ENCODE data around the gene ADGRL4. TPM values are rescaled to one million over a fixed set of nuclear protein-coding genes. Genes with fewer than 3 reads are reported as not detected.

The ADGRL4 gene
- total RNA-seq, 1 donor: 16.6 TPM

DNA sequence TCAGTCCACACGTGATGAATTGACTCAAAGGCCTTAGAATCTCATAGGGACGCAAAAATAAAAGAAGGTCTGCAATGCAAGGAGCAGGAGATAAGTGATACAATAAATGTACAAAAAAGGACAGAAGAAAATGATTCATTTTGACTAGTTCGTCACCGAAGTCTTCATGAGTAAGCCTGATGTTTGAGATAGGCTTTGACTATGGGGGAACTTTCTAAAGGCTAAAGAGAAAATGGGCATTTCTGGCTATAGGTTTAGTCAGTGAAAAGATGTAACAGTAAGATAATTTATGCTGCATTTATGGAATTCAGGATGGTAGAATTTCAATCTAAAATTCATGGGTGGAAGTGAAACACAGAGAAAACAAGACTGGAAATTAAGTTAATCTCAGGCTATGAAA is 163.0 kb downstream of the ADGRL4 start:
- peaks cover 48% of the 10 kb centered on the region for H3K4me1 ChIP-seq (ENCODE audit: insufficient read depth, low read length)
- peak overlapping the region; percentile 6 for H2AFZ ChIP-seq (ENCODE audit: low read length)
- H3K27me3 ChIP-seq (ENCODE audit: insufficient read depth, low read length): no peaks in the 10 kb centered on the region
- peak overlapping the region; percentile 9 for H3K4me3 ChIP-seq (ENCODE audit: insufficient read depth, low read length)
- peak overlapping the region; percentile 54 for H3K4me2 ChIP-seq (ENCODE audit: insufficient read depth, low read length)
- TF ChIP-seq, protein P1, sequence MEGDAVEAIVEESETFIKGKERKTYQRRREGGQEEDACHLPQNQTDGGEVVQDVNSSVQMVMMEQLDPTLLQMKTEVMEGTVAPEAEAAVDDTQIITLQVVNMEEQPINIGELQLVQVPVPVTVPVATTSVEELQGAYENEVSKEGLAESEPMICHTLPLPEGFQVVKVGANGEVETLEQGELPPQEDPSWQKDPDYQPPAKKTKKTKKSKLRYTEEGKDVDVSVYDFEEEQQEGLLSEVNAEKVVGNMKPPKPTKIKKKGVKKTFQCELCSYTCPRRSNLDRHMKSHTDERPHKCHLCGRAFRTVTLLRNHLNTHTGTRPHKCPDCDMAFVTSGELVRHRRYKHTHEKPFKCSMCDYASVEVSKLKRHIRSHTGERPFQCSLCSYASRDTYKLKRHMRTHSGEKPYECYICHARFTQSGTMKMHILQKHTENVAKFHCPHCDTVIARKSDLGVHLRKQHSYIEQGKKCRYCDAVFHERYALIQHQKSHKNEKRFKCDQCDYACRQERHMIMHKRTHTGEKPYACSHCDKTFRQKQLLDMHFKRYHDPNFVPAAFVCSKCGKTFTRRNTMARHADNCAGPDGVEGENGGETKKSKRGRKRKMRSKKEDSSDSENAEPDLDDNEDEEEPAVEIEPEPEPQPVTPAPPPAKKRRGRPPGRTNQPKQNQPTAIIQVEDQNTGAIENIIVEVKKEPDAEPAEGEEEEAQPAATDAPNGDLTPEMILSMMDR (IDR thresholded peaks at IDR 0.05; ENCODE audit: extremely low read depth, low read depth, low read length): no peak
- H3K27ac ChIP-seq (ENCODE audit: low read depth, low read length): peak overlapping the region; percentile 57
- H3K9me3 ChIP-seq (ENCODE audit: low read depth, low read length): no peaks in the 10 kb centered on the region
- DNase-seq (ENCODE audit: insufficient read length, low spot score, missing footprints): peak; percentile 18
- no peaks in the 10 kb centered on the region for H4K20me1 ChIP-seq (ENCODE audit: insufficient read depth, low read length)
- no peaks in the 10 kb centered on the region for H3K36me3 ChIP-seq (ENCODE audit: insufficient read depth, low read length)
- H3K79me2 ChIP-seq (ENCODE audit: insufficient read depth, low read length): no peaks in the 10 kb centered on the region

DNA sequence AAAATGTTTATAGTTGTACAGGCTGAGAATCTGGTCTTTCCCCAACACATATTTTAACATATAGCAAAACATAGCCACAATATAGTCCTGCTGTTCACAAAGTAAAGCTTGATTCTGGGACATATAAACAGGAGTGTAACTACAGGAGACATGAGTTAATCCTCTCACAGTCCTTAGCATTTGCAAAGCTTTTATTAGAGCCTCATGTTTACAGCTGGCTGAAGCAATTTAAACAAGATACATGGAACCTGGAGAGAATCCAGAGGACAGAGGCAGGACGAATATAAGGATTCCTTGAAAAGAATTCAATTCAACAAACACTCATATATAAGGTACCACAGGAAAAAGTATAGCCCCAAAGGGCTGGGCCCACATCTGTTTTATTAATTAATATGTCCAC is 163.4 kb downstream of the ADGRL4 start:
- no peak overlapping the region for H3K4me3 ChIP-seq (ENCODE audit: insufficient read depth, low read length)
- H3K4me1 ChIP-seq (ENCODE audit: insufficient read depth, low read length): peaks cover 48% of the 10 kb centered on the region
- no peaks in the 10 kb centered on the region for H3K36me3 ChIP-seq (ENCODE audit: insufficient read depth, low read length)
- peak overlapping the region; percentile 57 for H3K27ac ChIP-seq (ENCODE audit: low read depth, low read length)
- peak overlapping the region; percentile 6 for H2AFZ ChIP-seq (ENCODE audit: low read length)
- peak overlapping the region; percentile 54 for H3K4me2 ChIP-seq (ENCODE audit: insufficient read depth, low read length)
- no peaks in the 10 kb centered on the region for H4K20me1 ChIP-seq (ENCODE audit: insufficient read depth, low read length)
- TF ChIP-seq, protein P1 (IDR thresholded peaks at IDR 0.05; ENCODE audit: extremely low read depth, low read depth, low read length): no peak
- no peaks in the 10 kb centered on the region for H3K27me3 ChIP-seq (ENCODE audit: insufficient read depth, low read length)
- H3K79me2 ChIP-seq (ENCODE audit: insufficient read depth, low read length): no peaks in the 10 kb centered on the region
- no peaks in the 10 kb centered on the region for H3K9me3 ChIP-seq (ENCODE audit: low read depth, low read length)
- DNase-seq (ENCODE audit: insufficient read length, low spot score, missing footprints): no peak

DNA sequence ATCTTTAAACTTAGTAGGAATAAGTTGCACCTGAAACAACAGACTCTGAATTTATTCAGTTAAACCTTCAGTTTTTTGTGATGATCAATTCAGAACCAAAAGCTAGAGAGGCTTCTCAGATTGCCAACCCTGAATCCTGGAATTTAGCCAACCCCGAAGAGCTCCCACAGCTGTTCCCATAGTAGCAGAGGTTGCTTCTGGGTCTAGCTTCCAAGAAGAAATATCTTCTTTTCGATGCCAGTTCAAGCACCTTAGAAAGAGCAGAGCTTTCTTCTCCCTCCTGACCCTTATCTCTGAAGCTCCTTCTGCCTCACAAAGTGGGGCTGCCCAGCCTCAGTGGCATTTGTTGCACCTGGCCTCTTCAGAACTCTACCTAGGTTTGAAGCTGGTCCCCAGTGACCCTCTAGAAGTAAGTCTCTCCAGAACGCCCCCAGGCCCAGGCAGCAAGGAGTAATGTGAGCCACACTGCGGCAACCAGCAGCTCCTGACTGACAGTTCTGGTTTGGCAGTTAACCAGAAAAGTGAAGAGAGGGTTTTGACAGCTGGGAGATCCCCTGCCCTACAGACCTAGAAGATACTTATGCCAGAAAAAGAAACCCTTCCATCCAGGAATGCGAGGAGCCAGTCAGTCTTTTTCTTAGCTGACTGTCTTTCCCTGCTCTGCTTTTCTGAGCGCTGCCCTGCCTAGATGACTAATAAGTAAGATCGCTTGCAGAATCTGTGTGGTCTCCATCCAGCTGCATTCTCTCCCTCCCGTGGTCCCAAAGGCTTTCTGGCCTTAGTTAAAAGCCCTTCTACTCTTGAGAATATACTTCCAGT is 165.9 kb downstream of the ADGRL4 start:
- TF ChIP-seq, protein P1 (IDR thresholded peaks at IDR 0.05; ENCODE audit: extremely low read depth, low read depth, low read length): no peak

More for the DNA sequence above, 165.9 kb downstream of the ADGRL4 start:
- H3K4me2 ChIP-seq (ENCODE audit: insufficient read depth, low read length): peak overlapping the region; percentile 75
- no peaks in the 10 kb centered on the region for H4K20me1 ChIP-seq (ENCODE audit: insufficient read depth, low read length)
- no peaks in the 10 kb centered on the region for H3K27me3 ChIP-seq (ENCODE audit: insufficient read depth, low read length)
- H3K4me3 ChIP-seq (ENCODE audit: insufficient read depth, low read length): peak overlapping the region; percentile 44
- peak overlapping the region; percentile 71 for H2AFZ ChIP-seq (ENCODE audit: low read length)
- no peaks in the 10 kb centered on the region for H3K79me2 ChIP-seq (ENCODE audit: insufficient read depth, low read length)
- H3K4me1 ChIP-seq (ENCODE audit: insufficient read depth, low read length): peaks cover 48% of the 10 kb centered on the region
- peak; percentile 71 for DNase-seq (ENCODE audit: insufficient read length, low spot score, missing footprints)
- no peaks in the 10 kb centered on the region for H3K36me3 ChIP-seq (ENCODE audit: insufficient read depth, low read length)
- H3K27ac ChIP-seq (ENCODE audit: low read depth, low read length): peak overlapping the region; percentile 61
- H3K9me3 ChIP-seq (ENCODE audit: low read depth, low read length): no peaks in the 10 kb centered on the region
